Measurements from ENCODE around the gene PRKCH. TPM values are rescaled to one million over a fixed set of nuclear protein-coding genes. Genes with fewer than 3 reads are reported as not detected.

PRKCH gene
- total and polyA plus RNA-seq, 4 experiments from 2014 or later = 246 to 284 (median 249) TPM

GRCh38 chr14:61394542-61394941, 73.2 kb downstream of the PRKCH start:
- Mint-ChIP-seq H3K36me3 (peaks cover 25 to 57% of the 10 kb centered on the region in 2 donors), H3K27me3 (no peaks in the 10 kb centered on the region), H3K4me1 (peaks cover 35 to 78% (median 56%) of the 10 kb centered on the region in 4 donors), H3K4me3 (peak overlapping the region in 4 of 8 donors; percentile 25 to 66 (median 47)), H3K27ac (peak overlapping the region in 5 of 7 donors; percentile 20 to 57 (median 43)), H3K9me3 (no peaks in the 10 kb centered on the region)
- Histone ChIP-seq H3K4me1 (ENCODE audit: insufficient read depth, low read length) (peaks cover 100% of the 10 kb centered on the region), H3K27me3 (ENCODE audit: insufficient read depth, low read length) (no peaks in the 10 kb centered on the region), H3K27ac (ENCODE audit: low read depth, low read length) (no peak overlapping the region), H3K4me3 (ENCODE audit: low read length in 2 of 2) (no peak overlapping the region), H3K36me3 (ENCODE audit: insufficient read depth, low read length) (peaks cover 4% of the 10 kb centered on the region), H3K9me3 (ENCODE audit: control insufficient read depth in 1 of 2, low read length in 2 of 2) (no peaks in the 10 kb centered on the region)
- no peak for DNase-seq
- CTCF ChIA-PET (ENCODE audit: partially characterized antibody) = interaction anchor here (0.8 to 2.2 kb wide), 8 partner anchors 9 to 443 kb away, joined by 3 to 7 read pairs (median 4); no protein-coding TSS in a partner anchor
- POLR2A ChIA-PET (ENCODE audit: partially characterized antibody) = interaction anchor here (0.6 to 2.5 kb wide), 9 partner anchors 10 to 72 kb away, joined by 3 to 6 read pairs (median 4); no protein-coding TSS in a partner anchor
- intact Hi-C loops (cut with micrococcal nuclease) = no loop called here

GRCh38 chr14:61395115-61395725, 73.8 kb downstream of the PRKCH start:
- Histone ChIP-seq H3K4me3 (ENCODE audit: low read length in 2 of 2) (no peak overlapping the region), H3K4me1 (ENCODE audit: insufficient read depth, low read length) (peaks cover 100% of the 10 kb centered on the region), H3K9me3 (ENCODE audit: control insufficient read depth in 1 of 2, low read length in 2 of 2) (no peaks in the 10 kb centered on the region), H3K27ac (ENCODE audit: low read depth, low read length) (no peak overlapping the region), H3K27me3 (ENCODE audit: insufficient read depth, low read length) (no peaks in the 10 kb centered on the region), H3K36me3 (ENCODE audit: insufficient read depth, low read length) (peaks cover 4% of the 10 kb centered on the region)
- Mint-ChIP-seq H3K9me3 (no peaks in the 10 kb centered on the region), H3K36me3 (peaks cover 25 to 57% of the 10 kb centered on the region in 2 donors), H3K4me1 (peaks cover 42 to 77% (median 59%) of the 10 kb centered on the region in 4 donors), H3K4me3 (peak overlapping the region in 6 of 8 donors; percentile 21 to 61 (median 32)), H3K27ac (peak overlapping the region in 6 of 7 donors; percentile 38 to 86 (median 57)), H3K27me3 (no peaks in the 10 kb centered on the region)
- ChIA-PET CTCF (ENCODE audit: partially characterized antibody) (interaction anchor here (0.8 to 2.2 kb wide), 12 partner anchors 8 to 443 kb away, joined by 3 to 7 read pairs (median 3); no protein-coding TSS in a partner anchor), POLR2A (ENCODE audit: partially characterized antibody) (interaction anchor here (0.8 to 2.5 kb wide), 16 partner anchors 8 to 115 kb away, joined by 3 to 10 read pairs (median 4); partner anchors contain the start of gene PRKCH)
- DNase-seq = no peak
- intact Hi-C loops (cut with micrococcal nuclease) = no loop called here

- Mint-ChIP-seq H3K27ac (peak overlapping the region in 6 of 7 donors; percentile 45 to 91 (median 86)), H3K4me3 (peak overlapping the region in 7 of 8 donors; percentile 1 to 82 (median 40)), H3K4me1 (peaks cover 53 to 79% (median 66%) of the 10 kb centered on the region in 4 donors), H3K27me3 (no peaks in the 10 kb centered on the region), H3K36me3 (peaks cover 25 to 52% of the 10 kb centered on the region in 2 donors), H3K9me3 (no peaks in the 10 kb centered on the region)
- H3K9me3 ChIP-seq (ENCODE audit: control insufficient read depth in 1 of 2, low read length in 2 of 2) = no peaks in the 10 kb centered on the region
- H3K27me3 ChIP-seq (ENCODE audit: insufficient read depth, low read length) = no peaks in the 10 kb centered on the region
- no peak overlapping the region for H3K4me3 ChIP-seq (ENCODE audit: low read length in 2 of 2)
- intact Hi-C loops (cut with micrococcal nuclease) = no loop called here
- CTCF ChIA-PET (ENCODE audit: partially characterized antibody) = interaction anchor here (0.6 to 1.9 kb wide), 9 partner anchors 9 to 105 kb away, joined by 3 to 7 read pairs (median 3); partner anchors contain the start of gene PRKCH
- POLR2A ChIA-PET (ENCODE audit: partially characterized antibody) = interaction anchor here (0.7 to 2.5 kb wide), 16 partner anchors 8 to 116 kb away, joined by 3 to 10 read pairs (median 4); partner anchors contain the start of gene PRKCH
- H3K4me1 ChIP-seq (ENCODE audit: insufficient read depth, low read length) = peaks cover 100% of the 10 kb centered on the region
- DNase-seq = no peak
- peaks cover 4% of the 10 kb centered on the region for H3K36me3 ChIP-seq (ENCODE audit: insufficient read depth, low read length)
- peak overlapping the region; percentile 9 for H3K27ac ChIP-seq (ENCODE audit: low read depth, low read length)
These were observed 74.9 kb downstream of the PRKCH start for GRCh38 chr14:61396279-61396678.

- Histone ChIP-seq H3K36me3 (ENCODE audit: insufficient read depth, low read length) (peaks cover 4% of the 10 kb centered on the region), H3K4me1 (ENCODE audit: insufficient read depth, low read length) (peaks cover 100% of the 10 kb centered on the region), H3K27ac (ENCODE audit: low read depth, low read length) (peak overlapping the region; percentile 9), H3K27me3 (ENCODE audit: insufficient read depth, low read length) (no peaks in the 10 kb centered on the region), H3K9me3 (ENCODE audit: control insufficient read depth in 1 of 2, low read length in 2 of 2) (no peaks in the 10 kb centered on the region), H3K4me3 (ENCODE audit: low read length in 2 of 2) (no peak overlapping the region)
- POLR2A ChIA-PET (ENCODE audit: partially characterized antibody) = interaction anchor here (1.1 to 2.5 kb wide), 10 partner anchors 8 to 75 kb away, joined by 3 to 10 read pairs (median 4); partner anchors contain the start of gene PRKCH
- no peaks in the 10 kb centered on the region for H3K27me3 Mint-ChIP-seq
- H3K4me3 Mint-ChIP-seq = peak overlapping the region in 7 of 8 donors; percentile 1 to 82 (median 54)
- CTCF ChIA-PET (ENCODE audit: partially characterized antibody) = interaction anchor here (0.6 to 1.4 kb wide), 4 partner anchors 55 to 106 kb away, joined by 3 read pairs; partner anchors contain the start of gene PRKCH
- H3K9me3 Mint-ChIP-seq = no peaks in the 10 kb centered on the region
- no peak for DNase-seq
- intact Hi-C loops (cut with micrococcal nuclease) = no loop called here
- peaks cover 57 to 79% (median 68%) of the 10 kb centered on the region in 4 donors for H3K4me1 Mint-ChIP-seq
- peaks cover 26 to 50% of the 10 kb centered on the region in 2 donors for H3K36me3 Mint-ChIP-seq
- H3K27ac Mint-ChIP-seq = peak overlapping the region in 6 of 7 donors; percentile 45 to 91 (median 86)
These were observed 75.3 kb downstream of the PRKCH start for GRCh38 chr14:61396694-61397093.

GRCh38 chr14:61397615-61398014, 76.2 kb downstream of the PRKCH start:
- Histone ChIP-seq H3K9me3 (ENCODE audit: control insufficient read depth in 1 of 2, low read length in 2 of 2) (no peaks in the 10 kb centered on the region), H3K4me3 (ENCODE audit: low read length in 2 of 2) (no peak overlapping the region), H3K4me1 (ENCODE audit: insufficient read depth, low read length) (peaks cover 98% of the 10 kb centered on the region), H3K27ac (ENCODE audit: low read depth, low read length) (no peak overlapping the region), H3K27me3 (ENCODE audit: insufficient read depth, low read length) (no peaks in the 10 kb centered on the region), H3K36me3 (ENCODE audit: insufficient read depth, low read length) (peaks cover 4% of the 10 kb centered on the region)
- peaks cover 26 to 45% of the 10 kb centered on the region in 2 donors for H3K36me3 Mint-ChIP-seq
- H3K27ac Mint-ChIP-seq = peak overlapping the region in 6 of 7 donors; percentile 1 to 91 (median 84)
- intact Hi-C loops (cut with micrococcal nuclease) = no loop called here
- POLR2A ChIA-PET (ENCODE audit: partially characterized antibody) = interaction anchor here (0.7 to 4.3 kb wide), 6 partner anchors 8 to 79 kb away, joined by 3 to 30 read pairs (median 4); partner anchors contain the start of gene PRKCH
- H3K27me3 Mint-ChIP-seq = no peaks in the 10 kb centered on the region
- CTCF ChIA-PET (ENCODE audit: partially characterized antibody) = interaction anchor here (1.0 to 1.2 kb wide), 2 partner anchors 8 to 45 kb away, joined by 3 to 4 read pairs; no protein-coding TSS in a partner anchor
- peak overlapping the region in 6 of 8 donors; percentile 6 to 76 (median 44) for H3K4me3 Mint-ChIP-seq
- no peak for DNase-seq
- no peaks in the 10 kb centered on the region for H3K9me3 Mint-ChIP-seq
- H3K4me1 Mint-ChIP-seq = peaks cover 61 to 76% (median 69%) of the 10 kb centered on the region in 4 donors

GRCh38 chr14:61398221-61398620, 76.8 kb downstream of the PRKCH start:
- POLR2A ChIA-PET (ENCODE audit: partially characterized antibody) = interaction anchor here (0.7 to 4.3 kb wide), 5 partner anchors 10 to 79 kb away, joined by 3 to 30 read pairs (median 3); partner anchors contain the start of gene PRKCH
- H3K27ac Mint-ChIP-seq = peak overlapping the region in 6 of 7 donors; percentile 69 to 95 (median 84)
- H3K4me1 Mint-ChIP-seq = peaks cover 61 to 71% (median 67%) of the 10 kb centered on the region in 4 donors

More at GRCh38 chr14:61398221-61398620, 76.8 kb downstream of the PRKCH start:
- peaks cover 4% of the 10 kb centered on the region for H3K36me3 ChIP-seq (ENCODE audit: insufficient read depth, low read length)
- intact Hi-C loops (cut with micrococcal nuclease) = no loop called here
- Mint-ChIP-seq H3K4me3 (peak overlapping the region in 6 of 8 donors; percentile 15 to 76 (median 62)), H3K36me3 (peaks cover 20 to 40% of the 10 kb centered on the region in 2 donors), H3K27me3 (no peaks in the 10 kb centered on the region), H3K9me3 (no peaks in the 10 kb centered on the region)
- no peak for DNase-seq
- CTCF ChIA-PET (ENCODE audit: partially characterized antibody) = interaction anchor here (1.0 to 1.2 kb wide), 2 partner anchors 9 to 44 kb away, joined by 3 to 4 read pairs; no protein-coding TSS in a partner anchor
- H3K4me3 ChIP-seq (ENCODE audit: low read length in 2 of 2) = no peak overlapping the region
- no peaks in the 10 kb centered on the region for H3K9me3 ChIP-seq (ENCODE audit: control insufficient read depth in 1 of 2, low read length in 2 of 2)
- peaks cover 97% of the 10 kb centered on the region for H3K4me1 ChIP-seq (ENCODE audit: insufficient read depth, low read length)
- H3K27ac ChIP-seq (ENCODE audit: low read depth, low read length) = peak overlapping the region; percentile 21
- no peaks in the 10 kb centered on the region for H3K27me3 ChIP-seq (ENCODE audit: insufficient read depth, low read length)

Data from CD4-positive, alpha-beta memory T cell (primary cell).